Endodermal cell (in vitro differentiated cells): ENCODE measurements around the gene IL16. TPM values are rescaled to one million over a fixed set of nuclear protein-coding genes. Genes with fewer than 3 reads are reported as not detected.

Experiments used
- DNase-seq: peaks from one replicate; pipeline ENCODE4 v3.0.0-alpha.2; 2017
- H3K27ac ChIP-seq: 2 replicates; pipeline ENCODE4 v1.5.1; 2013; ENCODE audit warnings: mild to moderate bottlenecking, low read depth, low read length, moderate library complexity
- H3K27me3 ChIP-seq: 2 replicates; pipeline ENCODE4 v1.6.1; 2013; ENCODE audit warnings: mild to moderate bottlenecking, low read length, moderate library complexity; ENCODE audit not compliant: insufficient read depth, control insufficient read depth, poor library complexity, severe bottlenecking
- H3K36me3 ChIP-seq: 2 replicates; pipeline ENCODE4 v1.7.0; 2013; ENCODE audit warnings: mild to moderate bottlenecking, low read length, moderate library complexity; ENCODE audit not compliant: control insufficient read depth, insufficient read depth
- H3K4me1 ChIP-seq: one replicate; pipeline ENCODE4 v1.7.0; 2013; ENCODE audit warnings: low read length; ENCODE audit not compliant: control insufficient read depth, insufficient read depth
- H3K4me3 ChIP-seq: 2 replicates; pipeline ENCODE4 v1.5.1; 2013; ENCODE audit warnings: mild to moderate bottlenecking, low read length, moderate library complexity
- H3K9ac ChIP-seq: 2 replicates; pipeline ENCODE4 v1.6.1; 2013; ENCODE audit warnings: mild to moderate bottlenecking, low read length, moderate library complexity; ENCODE audit not compliant: poor library complexity, severe bottlenecking; ENCODE audit errors: extremely low read depth
- H3K9me3 ChIP-seq: 2 replicates; pipeline ENCODE4 v1.6.1; 2013; ENCODE audit warnings: mild to moderate bottlenecking, low read length, moderate library complexity; ENCODE audit not compliant: control insufficient read depth
- H3K27ac Mint-ChIP-seq: 2 replicates; pipeline ENCODE4 v1.8.0; 2020; ENCODE audit warnings: mixed read lengths
- H3K27me3 Mint-ChIP-seq: 2 replicates; pipeline ENCODE4 v1.8.0; 2021; ENCODE audit warnings: mild to moderate bottlenecking, mixed read lengths; ENCODE audit not compliant: insufficient read depth
- H3K36me3 Mint-ChIP-seq: 2 replicates; pipeline ENCODE4 v1.8.0; 2020; ENCODE audit warnings: low read depth, mixed read lengths
- H3K4me1 Mint-ChIP-seq: 2 replicates; pipeline ENCODE4 v1.8.0; 2020; ENCODE audit warnings: mixed read lengths
- H3K4me3 Mint-ChIP-seq: 2 replicates; pipeline ENCODE4 v1.8.0; 2020; ENCODE audit warnings: mild to moderate bottlenecking, moderate library complexity, mixed read lengths
- H3K9me3 Mint-ChIP-seq: 2 replicates; pipeline ENCODE4 v1.8.0; 2020; ENCODE audit warnings: mild to moderate bottlenecking, mixed read lengths
- CTCF ChIP-seq: fragments of 200-600 bp; sonication (generic); conservative IDR thresholded peaks from 2 replicates; pipeline ENCODE4 v1.5.0; 2021; ENCODE audit warnings: antibody characterized with exemption, mild to moderate bottlenecking
- WGBS, 2 experiments: methylation state at CpG; one replicate each; pipeline versions ENCODE4 v1.1.5 to v1.1.7; 2013; ENCODE audit warnings: missing lambda C conversion rate in 2 of 2, mixed read lengths in 1 of 2; ENCODE audit not compliant: insufficient coverage in 1 of 2, insufficient read length in 1 of 2; 5-methylcytosine and 5-hydroxymethylcytosine counted together
- total RNA-seq, 2 donors: library from RNA; stranded (reverse); fragmentation: NEBNext Ultra II Directional in 1 of 2; extraction: Animal tissue kit (Norgen Biotek cat#: 25700) in 1 of 2; gene quantifications; 2 replicates in 1 of 2; 3 replicates in 1 of 2; pipeline ENCODE4 v1.2.1, GENCODE V29; 2021

The IL16 gene
- total RNA-seq, 2 donors from 2014 or later: 0.13 to 0.24 TPM

- Histone ChIP-seq H3K4me1 (peaks cover 5% of the 10 kb centered on the region), H3K36me3 (no peaks in the 10 kb centered on the region), H3K9me3 (no peaks in the 10 kb centered on the region), H3K27me3 (no peaks in the 10 kb centered on the region), H3K4me3 (no peak overlapping the region), H3K27ac (no peak overlapping the region), H3K9ac (no peak overlapping the region)
- 90 to 95% methylated on average over 5 to 12 of the region's 12 CpGs for WGBS, 2 experiments
- no peaks in the 10 kb centered on the region for H3K27me3 Mint-ChIP-seq
- H3K36me3 Mint-ChIP-seq: no peaks in the 10 kb centered on the region
- H3K4me3 Mint-ChIP-seq: no peak overlapping the region
- no peaks in the 10 kb centered on the region for H3K9me3 Mint-ChIP-seq
- peaks cover 21% of the 10 kb centered on the region for H3K4me1 Mint-ChIP-seq
- H3K27ac Mint-ChIP-seq: no peak overlapping the region
- DNase-seq: no peak
- no peak for TF ChIP-seq CTCF
Measured at GRCh38 chr15:81332326-81332725, 135.6 kb downstream of the IL16 start.

GRCh38 chr15:81333363-81333762, 136.7 kb downstream of the IL16 start:
- Mint-ChIP-seq H3K27ac (no peak overlapping the region), H3K4me1 (peaks cover 21% of the 10 kb centered on the region), H3K4me3 (no peak overlapping the region)

GRCh38 chr15:81334768-81335435, 138.2 kb downstream of the IL16 start:
- Histone ChIP-seq H3K9ac (no peak overlapping the region), H3K36me3 (no peaks in the 10 kb centered on the region), H3K27ac (no peak overlapping the region), H3K9me3 (no peaks in the 10 kb centered on the region), H3K27me3 (no peaks in the 10 kb centered on the region), H3K4me3 (no peak overlapping the region), H3K4me1 (peaks cover 5% of the 10 kb centered on the region)
- Mint-ChIP-seq H3K4me1 (peaks cover 21% of the 10 kb centered on the region), H3K27ac (no peak overlapping the region), H3K36me3 (no peaks in the 10 kb centered on the region), H3K27me3 (no peaks in the 10 kb centered on the region), H3K4me3 (no peak overlapping the region), H3K9me3 (no peaks in the 10 kb centered on the region)
- TF ChIP-seq CTCF: no peak
- WGBS, 2 experiments: 89 to 94% methylated on average over 8 to 10 of the region's 10 CpGs
- no peak for DNase-seq

More at GRCh38 chr15:81333363-81333762, 136.7 kb downstream of the IL16 start:
- H3K9me3 ChIP-seq: no peaks in the 10 kb centered on the region
- 84 to 93% methylated on average over 3 of the region's 3 CpGs for WGBS, 2 experiments
- H3K36me3 ChIP-seq: no peaks in the 10 kb centered on the region
- Mint-ChIP-seq H3K36me3 (no peaks in the 10 kb centered on the region), H3K27me3 (no peaks in the 10 kb centered on the region), H3K9me3 (no peaks in the 10 kb centered on the region)
- DNase-seq: no peak
- H3K4me3 ChIP-seq: no peak overlapping the region
- H3K4me1 ChIP-seq: peaks cover 5% of the 10 kb centered on the region
- no peak overlapping the region for H3K9ac ChIP-seq
- H3K27me3 ChIP-seq: no peaks in the 10 kb centered on the region
- no peak for TF ChIP-seq CTCF
- H3K27ac ChIP-seq: no peak overlapping the region
